Activated T-helper 17 cell treated with anti-CD3 and anti-CD28 coated beads, Interleukin-2, amount 50 U/mL, for 72 hours (primary cell): ENCODE data around the gene RFTN1. TPM values are rescaled to one million over a fixed set of nuclear protein-coding genes. Genes with fewer than 3 reads are reported as not detected.
A peak's percentile ranks its signal among the peaks of the same experiment; 100 is the strongest.

Source experiments
- ATAC-seq: fragments of 150-1000 bp; cut with Tn5 transposase; replicated peaks from 2 replicates; pipeline ENCODE4 v1.10.0; 2021; ENCODE audit warnings: mild to moderate bottlenecking, moderate library complexity
- H3K27ac Mint-ChIP-seq: one replicate; pipeline ENCODE4 v1.8.0; 2022; ENCODE audit warnings: mixed read lengths
- H3K27me3 Mint-ChIP-seq: one replicate; pipeline ENCODE4 v1.8.0; 2022; ENCODE audit warnings: mixed read lengths
- H3K36me3 Mint-ChIP-seq: one replicate; pipeline ENCODE4 v1.8.0; 2022; ENCODE audit warnings: low read depth, mild to moderate bottlenecking, mixed read lengths
- H3K4me1 Mint-ChIP-seq: one replicate; pipeline ENCODE4 v1.8.0; 2022; ENCODE audit warnings: mixed read lengths
- H3K4me3 Mint-ChIP-seq: one replicate; pipeline ENCODE4 v1.8.0; 2022; ENCODE audit warnings: mild to moderate bottlenecking, mixed read lengths
- H3K9me3 Mint-ChIP-seq: one replicate; pipeline ENCODE4 v1.8.0; 2022; ENCODE audit warnings: mixed read lengths
- total RNA-seq, 2 donors: library from RNA; stranded (reverse); gene quantifications; one replicate each; pipeline ENCODE4 v1.2.3, GENCODE V29; 2022

Gene RFTN1
- total RNA-seq, 2 donors from 2014 or later, result 112 to 139 TPM

DNA sequence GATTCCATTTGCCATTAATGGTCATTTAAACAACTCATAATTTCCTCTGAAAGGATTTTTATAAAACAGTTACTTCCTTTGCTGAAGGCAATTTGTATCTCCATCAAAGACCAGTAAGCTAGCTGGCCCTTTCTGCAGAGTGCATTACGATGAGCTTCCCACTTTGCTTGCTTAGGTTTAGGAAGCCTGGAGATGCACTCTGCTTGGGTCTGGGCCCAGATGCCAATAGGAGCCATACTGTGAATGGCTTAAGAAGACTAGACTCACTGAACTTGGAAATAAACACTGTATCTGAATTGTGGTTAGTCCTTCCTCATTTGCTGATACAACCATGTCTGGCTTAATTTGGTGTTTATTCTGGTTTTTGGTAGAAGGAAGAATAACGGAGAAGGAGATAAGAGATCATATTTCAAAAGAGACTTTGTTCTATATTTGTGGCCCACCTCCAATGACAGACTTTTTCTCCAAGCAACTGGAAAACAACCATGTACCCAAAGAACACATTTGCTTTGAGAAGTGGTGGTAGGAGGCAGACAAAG lies 210.4 kb downstream of the RFTN1 start:
- peak overlapping the region; percentile 42 for H3K27ac Mint-ChIP-seq
- no peaks in the 10 kb centered on the region for H3K27me3 Mint-ChIP-seq
- H3K9me3 Mint-ChIP-seq, result peaks cover 5% of the 10 kb centered on the region
- H3K36me3 Mint-ChIP-seq, result peaks cover 92% of the 10 kb centered on the region
- peak overlapping the region; percentile 93 for H3K4me3 Mint-ChIP-seq
- H3K4me1 Mint-ChIP-seq, result peaks cover 88% of the 10 kb centered on the region
- no peak for ATAC-seq

DNA sequence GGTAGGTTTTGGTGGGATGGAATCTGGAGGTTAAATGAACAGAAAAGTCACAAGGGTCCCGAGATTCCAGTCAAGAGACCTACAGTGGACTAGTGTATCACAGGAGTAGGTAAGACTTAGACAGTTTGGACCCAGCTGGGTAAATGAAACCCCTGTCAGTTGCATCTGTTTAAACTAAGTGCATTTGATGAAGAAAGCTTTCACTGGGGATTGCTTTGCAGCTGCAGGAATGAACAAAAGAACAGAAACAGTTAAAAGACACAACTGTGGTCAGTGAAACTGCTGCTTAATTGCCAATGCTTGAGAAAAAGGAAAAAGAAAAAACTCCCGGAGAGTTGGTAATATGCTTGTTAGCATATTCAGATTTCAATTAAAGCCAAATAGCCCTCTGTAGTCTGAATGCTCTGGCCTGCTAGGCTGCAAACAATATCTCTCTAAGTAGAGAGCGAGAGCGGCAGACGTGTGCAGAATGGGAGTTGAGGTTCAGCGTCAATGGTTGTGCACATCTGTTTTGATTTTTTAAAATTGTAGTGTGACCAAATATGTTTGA lies 211.3 kb downstream of the RFTN1 start:
- H3K4me1 Mint-ChIP-seq, result peaks cover 87% of the 10 kb centered on the region
- peak overlapping the region; percentile 95 for H3K27ac Mint-ChIP-seq
- H3K36me3 Mint-ChIP-seq, result peaks cover 92% of the 10 kb centered on the region
- H3K27me3 Mint-ChIP-seq, result no peaks in the 10 kb centered on the region
- no peak for ATAC-seq
- peak overlapping the region; percentile 93 for H3K4me3 Mint-ChIP-seq
- H3K9me3 Mint-ChIP-seq, result peaks cover 3% of the 10 kb centered on the region

DNA sequence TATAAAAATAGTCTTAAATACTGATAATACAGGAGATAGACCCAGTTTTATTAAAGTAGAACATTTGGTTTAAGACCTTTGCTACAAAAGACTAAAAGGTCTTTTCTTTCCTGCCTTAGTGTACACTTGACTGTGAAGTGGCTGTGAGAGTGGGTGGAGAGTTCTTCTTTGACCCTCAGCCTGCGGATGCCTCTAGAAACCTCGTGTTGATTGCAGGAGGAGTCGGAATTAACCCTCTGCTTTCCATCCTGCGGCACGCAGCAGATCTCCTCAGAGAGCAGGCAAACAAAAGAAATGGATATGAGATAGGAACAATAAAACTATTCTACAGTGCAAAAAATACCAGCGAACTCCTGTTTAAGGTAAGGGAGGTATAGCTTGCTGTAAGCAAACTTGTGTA lies 212.0 kb downstream of the RFTN1 start:
- ATAC-seq, result peak; percentile 34
- Mint-ChIP-seq H3K36me3 (peaks cover 92% of the 10 kb centered on the region), H3K4me3 (peak overlapping the region; percentile 93), H3K27ac (peak overlapping the region; percentile 95), H3K9me3 (no peaks in the 10 kb centered on the region), H3K27me3 (no peaks in the 10 kb centered on the region), H3K4me1 (peaks cover 85% of the 10 kb centered on the region)

- H3K4me1 Mint-ChIP-seq, result peaks cover 85% of the 10 kb centered on the region
- ATAC-seq, result peak; percentile 60
- H3K9me3 Mint-ChIP-seq, result no peaks in the 10 kb centered on the region
- H3K27me3 Mint-ChIP-seq, result no peaks in the 10 kb centered on the region
- H3K27ac Mint-ChIP-seq, result peak overlapping the region; percentile 95
- peaks cover 92% of the 10 kb centered on the region for H3K36me3 Mint-ChIP-seq
- peak overlapping the region; percentile 93 for H3K4me3 Mint-ChIP-seq
Observed at GRCh38 chr3:16300881-16301359, 212.6 kb downstream of the RFTN1 start.

- H3K36me3 Mint-ChIP-seq, result peaks cover 92% of the 10 kb centered on the region
Observed at GRCh38 chr3:16300307-16300706, 213.2 kb downstream of the RFTN1 start.

DNA sequence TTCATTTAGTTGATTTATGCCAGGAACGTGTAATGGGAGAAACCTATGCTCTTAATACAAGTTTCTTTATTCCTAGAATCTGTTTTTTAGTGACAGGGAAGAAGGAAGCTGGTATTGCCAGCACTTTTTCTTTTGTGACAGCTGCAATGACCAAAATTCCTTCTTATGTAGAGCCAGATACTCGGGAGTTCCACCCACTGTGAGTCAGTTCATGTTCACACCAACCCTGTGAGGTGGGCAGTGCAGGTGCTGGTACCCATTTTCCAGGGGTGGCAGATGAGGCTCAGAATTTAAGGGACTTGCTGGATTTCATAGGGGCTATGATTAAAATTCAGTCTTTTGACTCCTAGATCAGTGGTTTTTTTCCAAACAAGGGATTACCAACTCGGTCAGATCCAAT lies 213.8 kb downstream of the RFTN1 start:
- no peaks in the 10 kb centered on the region for H3K9me3 Mint-ChIP-seq
- ATAC-seq, result no peak
- peak overlapping the region; percentile 93 for H3K4me3 Mint-ChIP-seq
- peak overlapping the region; percentile 95 for H3K27ac Mint-ChIP-seq
- no peaks in the 10 kb centered on the region for H3K27me3 Mint-ChIP-seq
- H3K36me3 Mint-ChIP-seq, result peaks cover 92% of the 10 kb centered on the region
- H3K4me1 Mint-ChIP-seq, result peaks cover 83% of the 10 kb centered on the region

More at GRCh38 chr3:16300307-16300706, 213.2 kb downstream of the RFTN1 start:
- ATAC-seq, result peak; percentile 55
- Mint-ChIP-seq H3K4me1 (peaks cover 85% of the 10 kb centered on the region), H3K4me3 (peak overlapping the region; percentile 93), H3K9me3 (no peaks in the 10 kb centered on the region), H3K27ac (peak overlapping the region; percentile 95), H3K27me3 (no peaks in the 10 kb centered on the region)

GRCh38 chr3:16298891-16299290 lies 214.6 kb downstream of the RFTN1 start:
- H3K27ac Mint-ChIP-seq, result peak overlapping the region; percentile 26

DNA sequence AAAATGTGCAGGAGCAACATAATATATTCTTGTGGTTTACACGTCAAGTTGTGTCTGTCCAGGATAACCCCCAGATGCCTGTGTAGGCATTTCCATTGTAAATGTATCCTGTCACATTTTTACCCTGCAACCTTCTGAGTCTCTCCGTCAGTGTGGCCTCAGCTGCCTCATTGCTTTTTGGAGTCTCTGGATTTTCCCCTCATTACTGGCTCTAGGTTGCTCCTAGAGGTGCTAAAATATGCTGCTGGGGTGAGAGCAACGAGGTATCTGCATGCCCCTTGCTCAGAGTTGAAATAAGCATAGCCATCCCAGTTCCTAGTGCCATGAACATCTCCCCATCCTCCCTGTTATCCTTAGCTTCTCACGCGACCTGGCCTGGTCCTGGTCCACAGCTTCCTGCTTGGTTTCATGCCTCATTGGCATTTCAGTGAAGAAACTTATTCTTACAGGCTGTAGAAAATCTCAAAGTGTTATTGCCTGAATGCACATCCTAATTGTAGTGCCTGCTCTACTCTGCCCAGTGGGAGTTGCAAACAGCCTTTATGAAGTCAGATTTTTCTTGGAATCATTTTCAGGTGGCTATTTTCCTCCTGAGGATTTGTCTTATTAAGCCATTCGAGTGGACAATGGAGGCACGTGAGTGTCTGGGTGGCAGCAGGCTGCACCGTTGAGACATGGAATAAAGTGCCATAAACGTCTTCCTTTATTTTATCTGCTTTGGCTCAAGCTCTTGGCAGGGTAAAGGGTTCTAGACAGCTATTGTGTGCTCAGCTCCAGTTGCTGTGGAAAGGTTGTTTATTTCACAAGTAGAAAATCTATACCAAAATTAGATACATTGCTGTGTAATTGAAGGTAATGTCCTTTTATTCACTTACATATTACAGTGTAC lies 215.3 kb downstream of the RFTN1 start:
- no peak for ATAC-seq
- peaks cover 92% of the 10 kb centered on the region for H3K36me3 Mint-ChIP-seq
- H3K9me3 Mint-ChIP-seq, result no peaks in the 10 kb centered on the region
- H3K4me1 Mint-ChIP-seq, result peaks cover 83% of the 10 kb centered on the region
- H3K27me3 Mint-ChIP-seq, result no peaks in the 10 kb centered on the region
- H3K27ac Mint-ChIP-seq, result peak overlapping the region; percentile 26
- peak overlapping the region; percentile 93 for H3K4me3 Mint-ChIP-seq

More at GRCh38 chr3:16298891-16299290, 214.6 kb downstream of the RFTN1 start:
- peaks cover 79% of the 10 kb centered on the region for H3K4me1 Mint-ChIP-seq
- no peak for ATAC-seq
- peaks cover 92% of the 10 kb centered on the region for H3K36me3 Mint-ChIP-seq
- H3K27me3 Mint-ChIP-seq, result no peaks in the 10 kb centered on the region
- H3K9me3 Mint-ChIP-seq, result no peaks in the 10 kb centered on the region
- H3K4me3 Mint-ChIP-seq, result peak overlapping the region; percentile 93

GRCh38 chr3:16295298-16295890 lies 218.1 kb downstream of the RFTN1 start:
- Mint-ChIP-seq H3K27ac (peak overlapping the region; percentile 30), H3K9me3 (peaks cover 5% of the 10 kb centered on the region), H3K4me3 (peak overlapping the region; percentile 93), H3K27me3 (no peaks in the 10 kb centered on the region), H3K36me3 (peaks cover 91% of the 10 kb centered on the region), H3K4me1 (peaks cover 82% of the 10 kb centered on the region)
- ATAC-seq, result no peak

DNA sequence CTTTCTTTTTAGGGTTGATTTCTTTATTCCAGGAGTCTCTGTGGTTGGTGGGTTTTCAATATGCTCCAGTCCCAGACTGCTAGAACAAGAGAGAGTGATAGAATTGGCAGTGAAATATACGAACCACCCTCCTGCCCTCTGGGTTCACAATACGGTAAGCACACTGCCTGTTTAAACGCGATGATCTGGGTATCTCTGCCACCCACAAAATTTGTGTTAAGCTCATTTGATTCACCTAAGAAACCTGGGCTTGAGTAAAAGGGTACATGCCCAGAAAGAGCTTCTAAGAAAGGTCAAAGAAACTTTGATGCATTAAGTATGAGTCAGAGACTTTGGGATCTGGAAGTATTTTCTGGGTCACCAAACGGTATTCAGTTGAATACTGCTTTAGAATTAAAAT lies 218.7 kb downstream of the RFTN1 start:
- H3K9me3 Mint-ChIP-seq, result peaks cover 5% of the 10 kb centered on the region
- peak overlapping the region; percentile 30 for H3K27ac Mint-ChIP-seq
- H3K27me3 Mint-ChIP-seq, result no peaks in the 10 kb centered on the region
- H3K4me3 Mint-ChIP-seq, result peak overlapping the region; percentile 93
- peak; percentile 76 for ATAC-seq
- H3K4me1 Mint-ChIP-seq, result peaks cover 80% of the 10 kb centered on the region
- H3K36me3 Mint-ChIP-seq, result peaks cover 95% of the 10 kb centered on the region

DNA sequence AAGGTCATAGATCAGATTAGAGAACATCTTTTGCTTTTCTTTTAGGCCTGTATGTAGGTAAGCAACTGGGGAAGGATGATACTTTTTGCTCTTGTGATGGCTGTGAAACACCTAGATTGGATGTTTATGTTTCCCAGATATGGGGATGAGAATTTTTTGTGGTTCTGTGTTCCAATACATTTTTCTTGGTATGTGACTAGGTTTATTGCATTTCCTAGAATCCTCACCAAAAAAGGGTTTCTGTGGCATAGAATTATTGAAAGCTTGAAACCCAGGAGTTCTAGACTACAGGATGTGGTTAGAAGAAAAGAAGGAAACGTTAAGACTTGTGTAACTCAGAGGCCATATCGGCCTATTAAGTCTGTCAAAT lies 222.7 kb downstream of the RFTN1 start:
- Mint-ChIP-seq H3K4me3 (peak overlapping the region; percentile 93), H3K9me3 (peaks cover 5% of the 10 kb centered on the region), H3K27ac (peak overlapping the region; percentile 81), H3K36me3 (peaks cover 94% of the 10 kb centered on the region), H3K27me3 (no peaks in the 10 kb centered on the region), H3K4me1 (peaks cover 64% of the 10 kb centered on the region)
- peak; percentile 43 for ATAC-seq

- Mint-ChIP-seq H3K27ac (peak overlapping the region; percentile 81), H3K9me3 (peaks cover 5% of the 10 kb centered on the region), H3K36me3 (peaks cover 88% of the 10 kb centered on the region), H3K4me3 (peak overlapping the region; percentile 93), H3K27me3 (no peaks in the 10 kb centered on the region), H3K4me1 (peaks cover 60% of the 10 kb centered on the region)
- ATAC-seq, result no peak
Observed at GRCh38 chr3:16290007-16290826, 223.3 kb downstream of the RFTN1 start.

GRCh38 chr3:16289144-16289889 lies 224.2 kb downstream of the RFTN1 start:
- Mint-ChIP-seq H3K27ac (peak overlapping the region; percentile 81), H3K4me3 (peak overlapping the region; percentile 93), H3K9me3 (peaks cover 5% of the 10 kb centered on the region), H3K36me3 (peaks cover 79% of the 10 kb centered on the region), H3K4me1 (peaks cover 61% of the 10 kb centered on the region), H3K27me3 (no peaks in the 10 kb centered on the region)
- no peak for ATAC-seq
